Measurements from ENCODE around the gene MDH2. TPM values are rescaled to one million over a fixed set of nuclear protein-coding genes. Genes with fewer than 3 reads are reported as not detected.
"Not testable (repeated sequence)": the region's sequence is repeated elsewhere in the genome, so short reads cannot be mapped to it uniquely, and the experiment has no call there.

MDH2 gene
- total RNA-seq, 1 donor from 2014 or later, result 34.8 TPM

- DNase-seq, result no peak
Observed at GRCh38 chr7:76048668-76048988, 722 bp downstream of the MDH2 start.

GRCh38 chr7:76049295-76049694 lies 1.4 kb downstream of the MDH2 start:
- no peak for DNase-seq

DNA sequence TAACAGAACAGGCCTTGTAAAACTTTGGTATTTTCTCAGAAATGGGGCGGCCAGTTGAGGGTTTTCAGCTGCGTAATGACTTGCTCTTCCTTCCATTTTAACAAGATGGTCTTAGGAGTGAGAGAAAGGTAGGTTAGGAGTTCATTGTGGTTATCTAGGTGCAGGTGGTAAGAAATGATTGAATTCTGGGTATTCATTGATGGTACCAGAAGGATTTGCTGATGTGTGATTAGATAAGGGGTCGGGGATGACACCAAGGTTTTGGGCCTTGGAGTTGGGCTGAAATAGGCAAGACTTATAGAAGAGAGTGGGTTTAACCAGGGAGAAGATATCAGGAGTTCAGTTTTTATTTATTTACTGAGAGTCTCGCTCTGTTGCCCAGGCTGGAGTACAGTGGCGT lies 2.6 kb downstream of the MDH2 start:
- DNase-seq, result no peak

- DNase-seq, result no peak
Observed at GRCh38 chr7:76051840-76052239, 3.9 kb downstream of the MDH2 start.

DNA sequence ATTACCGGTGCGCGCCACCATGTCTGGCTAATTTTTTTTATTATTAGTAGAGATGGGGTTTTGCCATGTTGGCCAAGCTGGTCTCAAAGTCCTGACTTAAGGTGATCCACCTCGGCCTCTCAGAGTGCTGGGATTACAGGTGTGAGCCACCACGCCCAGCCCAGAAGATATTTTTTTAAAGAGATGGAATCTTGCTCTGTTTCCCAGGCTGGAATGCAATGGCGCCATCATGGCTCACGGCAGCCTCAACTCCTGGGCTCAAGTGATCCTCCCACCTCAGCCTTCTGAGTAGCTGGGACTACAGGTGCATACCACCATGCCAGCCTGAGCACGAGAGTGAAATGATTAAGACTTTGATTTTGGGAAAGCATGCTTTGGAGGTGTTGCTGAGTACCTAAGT lies 4.8 kb downstream of the MDH2 start:
- not testable (repeated sequence) for DNase-seq

GRCh38 chr7:76053461-76053860 lies 5.6 kb downstream of the MDH2 start:
- DNase-seq, result no peak

GRCh38 chr7:76054123-76055120 lies 6.5 kb downstream of the MDH2 start:
- DNase-seq, result no peak

GRCh38 chr7:76056241-76056640 lies 8.3 kb downstream of the MDH2 start:
- DNase-seq, result no peak

DNA sequence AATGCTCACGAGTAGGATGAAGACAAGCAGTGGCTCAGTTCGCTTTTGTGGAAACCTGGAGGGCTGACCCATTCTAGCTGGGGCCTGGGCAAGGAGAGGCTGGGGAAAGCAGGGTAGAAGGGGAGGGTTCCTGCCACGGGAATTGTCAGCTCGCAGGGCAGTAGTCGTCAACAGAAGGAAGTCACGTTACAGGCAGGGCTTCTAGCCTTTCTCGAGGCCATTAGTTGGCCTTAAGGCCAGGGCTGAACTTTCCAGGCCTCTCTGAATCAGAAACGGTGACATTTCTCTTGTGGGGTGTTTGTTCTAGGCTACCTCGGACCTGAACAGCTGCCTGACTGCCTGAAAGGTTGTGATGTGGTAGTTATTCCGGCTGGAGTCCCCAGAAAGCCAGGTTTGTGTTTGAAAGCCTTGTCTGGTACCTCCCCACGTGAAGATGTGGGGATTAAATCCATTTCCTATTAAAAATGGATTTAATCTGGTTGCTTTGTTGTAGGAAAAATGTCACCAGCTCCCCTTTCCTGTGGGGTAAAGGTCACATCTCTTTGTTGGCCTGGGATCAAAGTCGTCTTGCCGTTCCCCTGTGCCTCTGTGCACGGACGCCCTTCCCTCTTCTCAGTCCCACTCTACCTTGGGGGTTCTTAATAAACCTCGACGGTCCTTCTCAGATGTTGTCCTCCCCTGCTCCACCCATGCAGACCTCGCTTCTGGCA lies 9.4 kb downstream of the MDH2 start:
- no peak for DNase-seq

- DNase-seq, result no peak
Observed at GRCh38 chr7:76057813-76058145, 9.9 kb downstream of the MDH2 start.

DNA sequence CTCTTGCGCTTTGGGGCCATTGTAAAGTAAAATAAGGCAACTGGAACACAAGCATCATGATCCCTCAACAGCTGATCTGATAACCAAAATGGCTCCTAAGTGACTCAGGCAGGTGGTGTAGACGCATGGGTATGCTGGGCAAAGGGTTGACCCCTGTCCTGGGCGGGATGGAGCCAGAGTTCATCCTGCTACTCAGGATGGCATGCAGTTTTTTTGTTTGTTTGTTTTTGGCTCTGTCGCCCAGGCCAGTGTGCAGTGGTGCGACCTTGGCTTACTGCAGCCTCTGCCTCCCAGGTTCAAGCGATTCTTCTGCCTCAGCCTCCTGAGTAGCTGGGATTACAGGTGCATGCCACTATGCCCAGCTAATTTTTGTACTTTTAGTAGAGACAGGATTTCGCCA lies 10.8 kb downstream of the MDH2 start:
- not testable (repeated sequence) for DNase-seq

DNA sequence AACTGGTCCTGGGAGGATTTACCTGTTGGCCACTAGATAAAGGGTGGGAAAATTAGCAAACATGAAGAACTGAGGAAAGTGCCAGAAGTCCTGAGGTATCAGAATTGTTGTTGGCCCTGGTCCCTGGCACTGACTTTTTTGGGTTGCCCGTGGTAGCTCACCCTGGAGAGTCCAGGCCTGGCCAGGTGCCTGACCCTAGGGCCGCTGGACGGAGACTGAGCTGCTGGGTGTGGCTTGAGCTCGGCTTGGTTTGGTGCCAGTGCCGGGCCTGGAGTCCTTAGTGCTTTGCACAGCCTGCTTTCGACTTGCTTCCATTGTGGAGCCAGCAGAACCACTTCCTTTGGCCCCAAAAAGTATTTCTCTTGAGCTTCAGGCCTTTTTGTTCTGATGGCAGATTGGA lies 12.9 kb downstream of the MDH2 start:
- no peak for DNase-seq

DNA sequence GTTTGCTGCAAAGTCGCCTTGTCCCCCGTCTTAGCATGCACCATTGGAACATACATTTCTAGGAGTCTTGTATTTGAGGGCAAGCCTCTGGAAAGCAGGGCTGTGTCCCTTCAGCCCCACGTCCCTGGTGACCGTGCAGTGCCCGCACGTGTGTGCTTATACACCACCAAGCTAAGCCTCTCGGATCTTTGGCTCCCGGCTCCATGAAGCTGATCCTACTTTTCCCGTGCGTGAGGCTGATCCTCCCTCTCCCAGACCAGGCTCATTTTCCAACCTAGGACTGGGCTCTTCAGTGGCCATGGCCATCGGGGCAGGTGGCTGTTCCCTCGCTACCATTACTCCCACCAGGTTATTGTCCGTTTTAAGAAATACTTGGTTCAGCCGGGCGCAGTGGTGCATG lies 14.3 kb downstream of the MDH2 start:
- DNase-seq, result no peak

GRCh38 chr7:76063114-76063513 lies 15.2 kb downstream of the MDH2 start:
- no peak for DNase-seq

- no peak for DNase-seq
Observed at GRCh38 chr7:76063525-76063924, 15.6 kb downstream of the MDH2 start.

DNA sequence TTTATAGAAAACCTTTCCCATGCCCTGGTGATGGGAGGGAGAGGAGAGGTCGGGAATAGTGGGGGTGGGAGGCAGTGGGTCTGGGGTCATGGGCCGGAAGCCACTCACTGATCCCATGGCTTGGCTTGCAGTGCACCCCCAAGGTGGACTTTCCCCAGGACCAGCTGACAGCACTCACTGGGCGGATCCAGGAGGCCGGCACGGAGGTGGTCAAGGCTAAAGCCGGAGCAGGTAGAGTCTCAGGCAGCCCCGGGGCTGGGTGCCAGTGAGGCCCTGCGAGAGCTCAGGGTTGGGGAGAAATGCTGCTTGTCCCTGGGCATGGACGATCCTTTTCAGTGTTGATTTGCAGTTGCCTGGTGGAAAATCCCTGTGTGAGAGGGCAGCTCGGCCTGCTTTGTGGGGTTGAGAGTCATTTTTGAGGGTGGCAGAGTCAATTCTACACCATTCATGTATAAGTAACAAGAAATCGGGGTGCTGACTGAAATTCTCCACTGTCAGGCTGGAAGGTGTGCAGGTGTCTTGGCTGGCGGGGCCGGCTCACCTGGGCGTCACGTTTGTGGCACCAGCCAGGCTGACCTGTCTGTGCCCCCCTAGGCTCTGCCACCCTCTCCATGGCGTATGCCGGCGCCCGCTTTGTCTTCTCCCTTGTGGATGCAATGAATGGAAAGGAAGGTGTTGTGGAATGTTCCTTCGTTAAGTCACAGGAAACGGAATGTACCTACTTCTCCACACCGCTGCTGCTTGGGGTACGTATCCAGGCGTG lies 16.5 kb downstream of the MDH2 start:
- no peak for DNase-seq

GRCh38 chr7:76065016-76065612 lies 17.2 kb downstream of the MDH2 start:
- no peak for DNase-seq

DNA sequence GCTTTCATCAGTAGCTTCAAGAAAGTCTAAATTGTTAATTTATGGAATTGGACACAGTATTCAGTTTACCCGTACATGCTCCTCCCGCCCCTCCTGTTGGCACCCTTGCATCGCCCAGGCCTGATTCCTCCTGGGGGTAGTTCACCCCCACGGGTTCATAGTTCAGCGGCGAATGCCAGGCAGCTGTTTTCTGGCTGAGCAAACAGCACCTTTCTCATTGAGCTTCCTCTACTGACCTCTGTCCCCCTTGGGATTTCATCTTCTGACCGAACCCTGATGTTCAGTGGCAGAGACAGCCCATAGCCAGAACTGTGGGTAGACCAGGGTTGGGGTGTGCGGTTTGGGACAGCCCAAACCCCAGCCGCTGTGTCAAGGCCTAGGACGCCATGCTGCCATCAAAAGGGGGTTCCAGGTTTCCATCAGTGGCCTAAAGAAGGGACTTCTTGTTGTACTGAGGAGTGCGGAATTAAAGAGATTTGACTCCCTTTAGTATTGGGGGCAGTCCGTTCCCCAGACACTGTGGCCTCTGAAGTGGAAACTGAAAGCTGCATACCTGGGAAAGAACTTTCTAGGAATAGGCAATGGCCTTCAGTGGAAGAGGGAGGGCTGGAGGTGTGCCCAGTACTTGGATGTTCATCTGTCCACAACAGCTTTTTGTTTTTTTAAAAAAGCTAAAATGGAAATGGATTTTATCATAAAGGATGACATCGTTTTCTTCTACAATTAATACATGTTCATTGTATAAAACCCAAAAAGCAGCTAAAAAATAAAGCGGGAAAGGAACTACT lies 19.0 kb downstream of the MDH2 start:
- no peak for DNase-seq

DNA sequence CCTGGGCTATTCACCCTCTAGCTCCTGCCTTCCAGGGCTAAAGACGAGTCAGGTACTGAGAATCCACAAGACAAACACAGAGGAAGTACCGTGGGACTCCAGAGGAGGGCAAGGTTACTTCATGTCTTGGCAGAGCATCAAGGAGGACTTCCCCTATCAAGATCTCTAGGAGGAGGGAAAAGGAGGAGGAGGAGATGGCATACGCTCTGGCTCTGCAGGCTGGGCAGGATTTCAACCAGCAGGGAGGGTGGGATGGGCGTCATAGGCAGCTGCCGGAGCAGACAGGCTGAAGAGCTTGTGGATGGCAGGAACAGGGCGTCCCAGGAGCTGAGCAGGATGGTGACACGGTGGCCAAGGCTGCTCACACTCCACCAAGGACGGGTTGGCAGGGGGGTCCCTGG lies 21.3 kb downstream of the MDH2 start:
- peak; percentile 64 for DNase-seq

GRCh38 chr7:76071316-76072242 lies 23.7 kb downstream of the MDH2 start:
- DNase-seq, result no peak
